ENCODE data around the gene TEX13C.
"Not testable (repeated sequence)": the region's sequence is repeated elsewhere in the genome, so short reads cannot be mapped to it uniquely, and the experiment has no call there.

The TEX13C gene

DNA sequence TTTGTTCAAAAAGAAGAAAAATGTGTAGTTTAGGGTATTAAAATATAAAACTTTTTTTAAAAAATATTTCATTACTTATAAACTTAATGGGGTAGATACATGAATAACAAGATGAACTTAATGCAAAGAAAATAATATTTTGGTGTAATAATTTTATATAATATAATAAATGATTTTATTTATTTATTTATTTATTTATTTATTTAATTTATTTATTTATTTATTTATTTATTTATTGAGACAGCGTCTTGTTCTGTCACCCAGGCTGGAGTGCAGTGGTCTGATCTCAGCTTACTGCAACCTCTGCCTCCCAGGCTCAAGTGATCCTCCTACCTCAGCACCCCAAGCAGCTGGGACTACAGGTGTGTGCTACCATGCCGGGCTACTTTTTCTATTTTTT is 20.8 kb upstream of the TEX13C start:
- Histone ChIP-seq H3K18ac (ENCODE audit: low read length) (no peak overlapping the region), H3K14ac (ENCODE audit: low read length) (no peak overlapping the region), H2BK120ac (ENCODE audit: insufficient read depth, low read length, poor library complexity) (no peak overlapping the region), H3K4me2 (ENCODE audit: low read length) (no peak overlapping the region), H3K9me3 (ENCODE audit: insufficient read depth, low read depth, low read length) (no peaks in the 10 kb centered on the region), H3K4ac (ENCODE audit: low read depth, low read length) (no peak overlapping the region), H2BK5ac (ENCODE audit: low read depth, low read length, poor library complexity) (no peak overlapping the region), H4K12ac (ENCODE audit: low read depth, low read length) (no peak overlapping the region), H3K36me3 (ENCODE audit: control insufficient read depth in 1 of 2, insufficient read depth in 2 of 2, low read length in 2 of 2) (no peaks in the 10 kb centered on the region), H3K4me3 (ENCODE audit: low read depth, low read length) (no peak overlapping the region), H2AK5ac (ENCODE audit: low read length) (no peak overlapping the region), H3K27ac (ENCODE audit: low read depth, low read length) (no peak overlapping the region), H2BK12ac (ENCODE audit: low read length) (no peak overlapping the region), H3K4me1 (ENCODE audit: control insufficient read depth in 1 of 2, insufficient read depth in 2 of 2, low read length in 2 of 2) (no peaks in the 10 kb centered on the region), H4K8ac (ENCODE audit: low read depth, low read length) (no peak overlapping the region), H2AFZ (ENCODE audit: insufficient read depth, low read length, poor library complexity) (no peak overlapping the region), H3K79me2 (ENCODE audit: control insufficient read depth, insufficient read depth, low read length, poor library complexity) (no peaks in the 10 kb centered on the region), H3K9ac (ENCODE audit: low read length) (no peak overlapping the region), H3K27me3 (ENCODE audit: insufficient read depth, low read length) (no peaks in the 10 kb centered on the region), H3K79me1 (ENCODE audit: low read length) (no peaks in the 10 kb centered on the region), H4K91ac (ENCODE audit: low read depth, low read length) (no peak overlapping the region), H3K23ac (ENCODE audit: low read length) (no peak overlapping the region)
- WGBS (ENCODE audit: extremely low coverage, insufficient coverage, insufficient read length): no CpG with 5 or more reads among the region's 2 CpGs
- DNase-seq: no peak

DNA sequence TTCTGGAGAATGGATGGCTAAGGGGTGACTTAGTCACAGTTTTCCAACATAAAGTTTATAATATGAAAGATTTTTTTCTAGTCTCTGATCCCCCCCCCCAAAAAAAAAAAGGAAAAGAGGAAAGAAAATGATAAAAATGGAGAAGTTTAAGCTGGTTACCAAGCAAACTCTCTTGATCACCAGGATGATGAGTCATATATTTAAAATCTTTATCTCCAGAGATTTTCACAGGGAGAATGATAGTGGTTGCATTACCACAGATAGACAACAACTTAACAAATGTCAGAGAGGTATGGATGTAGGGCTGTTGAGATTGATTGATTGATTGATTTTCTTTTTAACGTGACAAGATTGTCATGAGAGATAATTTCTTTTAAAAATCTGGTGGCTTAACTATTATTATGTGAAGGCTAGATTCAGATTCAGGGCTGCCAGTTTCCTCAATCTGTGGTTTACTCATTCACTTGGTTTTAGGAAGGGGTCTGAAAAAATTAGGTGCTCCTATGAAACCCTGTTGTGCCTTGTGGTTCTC is 13.3 kb upstream of the TEX13C start:
- Histone ChIP-seq H2BK5ac (ENCODE audit: low read depth, low read length, poor library complexity) (no peak overlapping the region), H3K18ac (ENCODE audit: low read length) (no peak overlapping the region), H3K79me1 (ENCODE audit: low read length) (no peaks in the 10 kb centered on the region), H3K23ac (ENCODE audit: low read length) (no peak overlapping the region), H2BK120ac (ENCODE audit: insufficient read depth, low read length, poor library complexity) (no peak overlapping the region), H3K27me3 (ENCODE audit: insufficient read depth, low read length) (no peaks in the 10 kb centered on the region), H3K27ac (ENCODE audit: low read depth, low read length) (no peak overlapping the region), H3K14ac (ENCODE audit: low read length) (no peak overlapping the region), H2AFZ (ENCODE audit: insufficient read depth, low read length, poor library complexity) (no peak overlapping the region), H2AK5ac (ENCODE audit: low read length) (no peak overlapping the region), H4K8ac (ENCODE audit: low read depth, low read length) (no peak overlapping the region), H3K9me3 (ENCODE audit: insufficient read depth, low read depth, low read length) (no peaks in the 10 kb centered on the region), H2BK12ac (ENCODE audit: low read length) (no peak overlapping the region), H3K4ac (ENCODE audit: low read depth, low read length) (no peak overlapping the region), H3K79me2 (ENCODE audit: control insufficient read depth, insufficient read depth, low read length, poor library complexity) (no peaks in the 10 kb centered on the region), H3K4me1 (ENCODE audit: control insufficient read depth in 1 of 2, insufficient read depth in 2 of 2, low read length in 2 of 2) (no peaks in the 10 kb centered on the region), H4K12ac (ENCODE audit: low read depth, low read length) (no peak overlapping the region), H3K4me2 (ENCODE audit: low read length) (no peak overlapping the region), H4K91ac (ENCODE audit: low read depth, low read length) (no peak overlapping the region), H3K4me3 (ENCODE audit: low read depth, low read length) (no peak overlapping the region), H3K36me3 (ENCODE audit: control insufficient read depth in 1 of 2, insufficient read depth in 2 of 2, low read length in 2 of 2) (no peaks in the 10 kb centered on the region), H3K9ac (ENCODE audit: low read length) (no peak overlapping the region)
- no CpG with 5 or more reads among the region's 1 CpG for WGBS (ENCODE audit: extremely low coverage, insufficient coverage, insufficient read length)
- DNase-seq: no peak

DNA sequence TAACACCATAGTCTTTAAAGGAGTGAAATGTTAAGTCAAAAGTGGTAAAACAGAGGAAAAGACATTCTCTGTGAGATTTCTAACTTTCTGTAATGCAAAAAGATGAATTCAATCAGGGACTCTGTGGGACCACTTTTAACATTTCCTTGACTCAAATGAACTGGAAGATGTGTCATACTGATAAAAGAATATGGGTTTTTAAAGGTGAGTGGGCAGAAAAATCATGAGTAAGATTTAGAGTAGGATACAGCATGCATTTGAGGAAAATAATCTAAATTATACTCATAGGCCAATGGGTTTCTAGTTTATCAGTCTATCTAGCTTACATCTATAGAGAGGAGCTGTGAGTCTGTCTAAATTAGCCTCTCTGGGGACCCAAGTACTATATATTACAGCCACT is 11.0 kb upstream of the TEX13C start:
- Histone ChIP-seq H3K4me1 (ENCODE audit: control insufficient read depth in 1 of 2, insufficient read depth in 2 of 2, low read length in 2 of 2) (no peaks in the 10 kb centered on the region), H3K9me3 (ENCODE audit: insufficient read depth, low read depth, low read length) (no peaks in the 10 kb centered on the region), H3K4ac (ENCODE audit: low read depth, low read length) (no peak overlapping the region), H3K27ac (ENCODE audit: low read depth, low read length) (no peak overlapping the region), H2AK5ac (ENCODE audit: low read length) (no peak overlapping the region), H3K18ac (ENCODE audit: low read length) (no peak overlapping the region), H3K23ac (ENCODE audit: low read length) (no peak overlapping the region), H3K36me3 (ENCODE audit: control insufficient read depth in 1 of 2, insufficient read depth in 2 of 2, low read length in 2 of 2) (no peaks in the 10 kb centered on the region), H4K12ac (ENCODE audit: low read depth, low read length) (no peak overlapping the region), H2BK12ac (ENCODE audit: low read length) (no peak overlapping the region), H3K79me1 (ENCODE audit: low read length) (no peaks in the 10 kb centered on the region), H3K4me2 (ENCODE audit: low read length) (no peak overlapping the region), H3K27me3 (ENCODE audit: insufficient read depth, low read length) (no peaks in the 10 kb centered on the region), H3K4me3 (ENCODE audit: low read depth, low read length) (no peak overlapping the region), H3K79me2 (ENCODE audit: control insufficient read depth, insufficient read depth, low read length, poor library complexity) (no peaks in the 10 kb centered on the region), H4K8ac (ENCODE audit: low read depth, low read length) (no peak overlapping the region), H2BK120ac (ENCODE audit: insufficient read depth, low read length, poor library complexity) (no peak overlapping the region), H2AFZ (ENCODE audit: insufficient read depth, low read length, poor library complexity) (no peak overlapping the region), H2BK5ac (ENCODE audit: low read depth, low read length, poor library complexity) (no peak overlapping the region), H3K14ac (ENCODE audit: low read length) (no peak overlapping the region), H3K9ac (ENCODE audit: low read length) (no peak overlapping the region), H4K91ac (ENCODE audit: low read depth, low read length) (no peak overlapping the region)
- DNase-seq: no peak

DNA sequence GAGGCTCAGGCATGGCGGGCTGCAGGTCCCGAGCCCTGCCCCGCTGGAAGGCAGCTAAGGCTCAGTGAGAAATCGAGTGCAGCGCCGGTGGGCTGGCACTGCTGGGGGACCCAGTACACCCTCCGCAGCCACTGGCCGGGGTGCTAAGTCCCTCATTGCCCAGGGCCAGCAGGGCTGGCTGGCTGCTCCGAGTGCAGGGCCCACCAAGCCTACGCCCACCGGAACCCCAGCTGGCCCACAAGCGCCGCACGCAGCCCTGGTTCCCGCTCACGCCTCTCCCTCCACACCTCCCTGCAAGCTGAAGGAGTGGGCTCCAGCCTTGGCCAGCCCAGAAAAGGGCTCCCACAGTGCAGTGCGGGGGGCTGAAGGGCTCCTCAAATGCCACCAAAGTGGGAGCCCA is 505 bp upstream of the TEX13C start:
- H3K27me3 ChIP-seq (ENCODE audit: insufficient read depth, low read length): not testable (repeated sequence)

More for the DNA sequence above, 505 bp upstream of the TEX13C start:
- H3K4ac ChIP-seq (ENCODE audit: low read depth, low read length); H3K9me3 ChIP-seq (ENCODE audit: insufficient read depth, low read depth, low read length); H3K23ac ChIP-seq (ENCODE audit: low read length); H4K91ac ChIP-seq (ENCODE audit: low read depth, low read length); H4K12ac ChIP-seq (ENCODE audit: low read depth, low read length); H3K4me2 ChIP-seq (ENCODE audit: low read length); H2AFZ ChIP-seq (ENCODE audit: insufficient read depth, low read length, poor library complexity); H2AK5ac ChIP-seq (ENCODE audit: low read length); H3K36me3 ChIP-seq (ENCODE audit: control insufficient read depth in 1 of 2, insufficient read depth in 2 of 2, low read length in 2 of 2); H3K4me3 ChIP-seq (ENCODE audit: low read depth, low read length); H3K4me1 ChIP-seq (ENCODE audit: control insufficient read depth in 1 of 2, insufficient read depth in 2 of 2, low read length in 2 of 2); H3K27ac ChIP-seq (ENCODE audit: low read depth, low read length); H2BK12ac ChIP-seq (ENCODE audit: low read length); H3K79me2 ChIP-seq (ENCODE audit: control insufficient read depth, insufficient read depth, low read length, poor library complexity); H3K9ac ChIP-seq (ENCODE audit: low read length); DNase-seq; H3K79me1 ChIP-seq (ENCODE audit: low read length); H3K14ac ChIP-seq (ENCODE audit: low read length); H4K8ac ChIP-seq (ENCODE audit: low read depth, low read length); H3K18ac ChIP-seq (ENCODE audit: low read length); H2BK120ac ChIP-seq (ENCODE audit: insufficient read depth, low read length, poor library complexity); H2BK5ac ChIP-seq (ENCODE audit: low read depth, low read length, poor library complexity): not testable (repeated sequence)
- no CpG with 5 or more reads among the region's 17 CpGs for WGBS (ENCODE audit: extremely low coverage, insufficient coverage, insufficient read length)

Data from trophoblast cell (in vitro differentiated cells and primary cell).